ENCODE measurements around the gene SLC6A18. TPM values are rescaled to one million over a fixed set of nuclear protein-coding genes. Genes with fewer than 3 reads are reported as not detected.

Gene SLC6A18
- total RNA-seq, 2 donors from 2014 or later = not detected

GRCh38 chr5:1270426-1270825 lies 45.2 kb downstream of the SLC6A18 start:
- DNase-seq (ENCODE audit: low spot score) = no peak

GRCh38 chr5:1270933-1271914 lies 46.0 kb downstream of the SLC6A18 start:
- Histone ChIP-seq H3K4me1 (replicated peaks) (no peaks in the 10 kb centered on the region), H3K4me3 (no peak overlapping the region), H3K27me3 (replicated peaks; ENCODE audit: insufficient read depth) (no peaks in the 10 kb centered on the region), H3K27ac (no peak overlapping the region), H3K9me3 (no peaks in the 10 kb centered on the region), H3K36me3 (no peaks in the 10 kb centered on the region)
- 91% methylated on average over 38 of the region's 39 CpGs for WGBS
- TF ChIP-seq POLR2A (IDR thresholded peaks at IDR 0.05) = no peak
- no peak for TF ChIP-seq POLR2AphosphoS5 (IDR thresholded peaks at IDR 0.05)
- TF ChIP-seq, protein P1, sequence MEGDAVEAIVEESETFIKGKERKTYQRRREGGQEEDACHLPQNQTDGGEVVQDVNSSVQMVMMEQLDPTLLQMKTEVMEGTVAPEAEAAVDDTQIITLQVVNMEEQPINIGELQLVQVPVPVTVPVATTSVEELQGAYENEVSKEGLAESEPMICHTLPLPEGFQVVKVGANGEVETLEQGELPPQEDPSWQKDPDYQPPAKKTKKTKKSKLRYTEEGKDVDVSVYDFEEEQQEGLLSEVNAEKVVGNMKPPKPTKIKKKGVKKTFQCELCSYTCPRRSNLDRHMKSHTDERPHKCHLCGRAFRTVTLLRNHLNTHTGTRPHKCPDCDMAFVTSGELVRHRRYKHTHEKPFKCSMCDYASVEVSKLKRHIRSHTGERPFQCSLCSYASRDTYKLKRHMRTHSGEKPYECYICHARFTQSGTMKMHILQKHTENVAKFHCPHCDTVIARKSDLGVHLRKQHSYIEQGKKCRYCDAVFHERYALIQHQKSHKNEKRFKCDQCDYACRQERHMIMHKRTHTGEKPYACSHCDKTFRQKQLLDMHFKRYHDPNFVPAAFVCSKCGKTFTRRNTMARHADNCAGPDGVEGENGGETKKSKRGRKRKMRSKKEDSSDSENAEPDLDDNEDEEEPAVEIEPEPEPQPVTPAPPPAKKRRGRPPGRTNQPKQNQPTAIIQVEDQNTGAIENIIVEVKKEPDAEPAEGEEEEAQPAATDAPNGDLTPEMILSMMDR (IDR thresholded peaks at IDR 0.05) = no peak
- no peak for DNase-seq (ENCODE audit: low spot score)
- intact Hi-C loops (cut with DNase I) = no loop called here

More at GRCh38 chr5:1270426-1270825, 45.2 kb downstream of the SLC6A18 start:
- H3K27ac ChIP-seq = no peak overlapping the region
- no peak overlapping the region for H3K4me3 ChIP-seq
- H3K36me3 ChIP-seq = no peaks in the 10 kb centered on the region
- no peak for TF ChIP-seq POLR2AphosphoS5 (IDR thresholded peaks at IDR 0.05)
- TF ChIP-seq POLR2A (IDR thresholded peaks at IDR 0.05) = no peak
- TF ChIP-seq, protein P1 (IDR thresholded peaks at IDR 0.05) = no peak
- no peaks in the 10 kb centered on the region for H3K9me3 ChIP-seq
- WGBS = 90% methylated on average over 22 of the region's 22 CpGs
- no peaks in the 10 kb centered on the region for H3K4me1 ChIP-seq (replicated peaks)
- no peaks in the 10 kb centered on the region for H3K27me3 ChIP-seq (replicated peaks; ENCODE audit: insufficient read depth)
- intact Hi-C loops (cut with DNase I) = no loop called here

DNA sequence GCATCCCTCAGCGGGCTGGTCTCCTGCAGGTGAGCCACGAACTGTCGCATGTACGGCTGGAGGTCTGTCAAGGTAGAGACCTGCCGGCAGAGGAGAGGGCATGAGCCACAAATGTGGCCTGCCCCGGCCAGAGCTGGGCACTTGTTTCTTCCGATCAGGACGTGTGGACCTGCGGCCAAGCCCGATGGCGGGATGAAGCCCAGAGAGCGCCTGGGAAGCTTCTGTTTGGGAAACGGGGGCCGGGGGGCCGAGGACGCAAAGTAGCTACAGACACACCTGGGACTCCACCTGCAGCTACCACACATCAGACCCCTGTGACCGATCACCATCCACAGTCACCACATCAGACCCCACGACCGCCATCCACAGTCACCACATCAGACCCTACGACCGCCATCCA lies 47.0 kb downstream of the SLC6A18 start:
- intact Hi-C loops (cut with DNase I) = no loop called here
- Histone ChIP-seq H3K27ac (no peak overlapping the region), H3K36me3 (no peaks in the 10 kb centered on the region), H3K4me1 (replicated peaks) (no peaks in the 10 kb centered on the region), H3K9me3 (no peaks in the 10 kb centered on the region), H3K27me3 (replicated peaks; ENCODE audit: insufficient read depth) (no peaks in the 10 kb centered on the region), H3K4me3 (no peak overlapping the region)
- TF ChIP-seq, protein P1 (IDR thresholded peaks at IDR 0.05) = no peak
- TF ChIP-seq POLR2AphosphoS5 (IDR thresholded peaks at IDR 0.05) = no peak
- no peak for TF ChIP-seq POLR2A (IDR thresholded peaks at IDR 0.05)
- WGBS = 94% methylated on average over 20 of the region's 21 CpGs
- DNase-seq (ENCODE audit: low spot score) = no peak

GRCh38 chr5:1273745-1274144 lies 48.6 kb downstream of the SLC6A18 start:
- H3K36me3 ChIP-seq = no peaks in the 10 kb centered on the region
- intact Hi-C loops (cut with DNase I) = no loop called here

More at GRCh38 chr5:1273745-1274144, 48.6 kb downstream of the SLC6A18 start:
- Histone ChIP-seq H3K4me1 (replicated peaks) (no peaks in the 10 kb centered on the region), H3K27ac (no peak overlapping the region), H3K4me3 (no peak overlapping the region), H3K27me3 (replicated peaks; ENCODE audit: insufficient read depth) (no peaks in the 10 kb centered on the region), H3K9me3 (no peaks in the 10 kb centered on the region)
- TF ChIP-seq, protein P1 (IDR thresholded peaks at IDR 0.05) = no peak
- no peak for TF ChIP-seq POLR2A (IDR thresholded peaks at IDR 0.05)
- no peak for TF ChIP-seq POLR2AphosphoS5 (IDR thresholded peaks at IDR 0.05)
- DNase-seq (ENCODE audit: low spot score) = no peak
- WGBS = 97% methylated on average over 14 of the region's 20 CpGs

All from prostate gland (tissue), 2 donors.